ENCODE data around the gene F5. TPM values are rescaled to one million over a fixed set of nuclear protein-coding genes. Genes with fewer than 3 reads are reported as not detected.

Gene F5
- total and polyA plus RNA-seq, 2 experiments from 2014 or later: 20.4 to 24.0 TPM

DNA sequence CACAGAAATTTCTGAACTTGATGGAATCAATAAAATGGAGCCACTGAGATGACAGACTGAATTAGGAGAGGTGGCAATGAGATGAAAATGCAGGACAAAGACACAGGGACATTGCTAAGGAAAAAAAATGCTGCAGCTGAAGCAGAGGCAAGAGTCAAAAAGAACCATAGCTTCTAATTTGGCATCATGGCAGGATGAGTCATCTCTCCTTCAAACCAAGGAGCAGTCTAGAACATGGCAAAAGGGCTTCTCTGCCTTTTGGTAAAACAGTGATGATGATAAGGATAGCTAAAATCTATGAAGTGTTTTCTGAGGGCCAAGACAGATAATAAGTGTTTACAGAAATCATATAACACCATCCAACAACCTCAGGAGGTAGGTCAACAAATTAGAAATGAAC, 117.3 kb downstream of the F5 start:
- H3K27ac ChIP-seq: no peak overlapping the region
- TF ChIP-seq CTCF (IDR thresholded peaks at IDR 0.05; ENCODE audit: poor library complexity) (no peak), EZH2 (IDR thresholded peaks at IDR 0.05; ENCODE audit: borderline replicate concordance) (no peak), EZH2phosphoT487 (IDR thresholded peaks at IDR 0.05; ENCODE audit: low read depth, severe bottlenecking, unreplicated experiment) (no peak)
- no peaks in the 10 kb centered on the region for H3K27me3 ChIP-seq
- no peaks in the 10 kb centered on the region for H3K36me3 ChIP-seq (replicated peaks; ENCODE audit: insufficient read depth, low read depth)
- peaks cover 13% of the 10 kb centered on the region for H3K79me2 ChIP-seq
- no peaks in the 10 kb centered on the region for H3K9me3 ChIP-seq (ENCODE audit: low read depth)
- no peak for DNase-seq (ENCODE audit: low spot score)
- no peak overlapping the region for H3K4me2 ChIP-seq
- H2AFZ ChIP-seq: no peak overlapping the region
- no peaks in the 10 kb centered on the region for H4K20me1 ChIP-seq (ENCODE audit: insufficient read depth, poor library complexity, severe bottlenecking)
- H3K4me1 ChIP-seq (ENCODE audit: insufficient read depth): no peaks in the 10 kb centered on the region
- no peak overlapping the region for H3K4me3 ChIP-seq
- H3K9me2 ChIP-seq (replicated peaks; ENCODE audit: insufficient read depth): no peaks in the 10 kb centered on the region

DNA sequence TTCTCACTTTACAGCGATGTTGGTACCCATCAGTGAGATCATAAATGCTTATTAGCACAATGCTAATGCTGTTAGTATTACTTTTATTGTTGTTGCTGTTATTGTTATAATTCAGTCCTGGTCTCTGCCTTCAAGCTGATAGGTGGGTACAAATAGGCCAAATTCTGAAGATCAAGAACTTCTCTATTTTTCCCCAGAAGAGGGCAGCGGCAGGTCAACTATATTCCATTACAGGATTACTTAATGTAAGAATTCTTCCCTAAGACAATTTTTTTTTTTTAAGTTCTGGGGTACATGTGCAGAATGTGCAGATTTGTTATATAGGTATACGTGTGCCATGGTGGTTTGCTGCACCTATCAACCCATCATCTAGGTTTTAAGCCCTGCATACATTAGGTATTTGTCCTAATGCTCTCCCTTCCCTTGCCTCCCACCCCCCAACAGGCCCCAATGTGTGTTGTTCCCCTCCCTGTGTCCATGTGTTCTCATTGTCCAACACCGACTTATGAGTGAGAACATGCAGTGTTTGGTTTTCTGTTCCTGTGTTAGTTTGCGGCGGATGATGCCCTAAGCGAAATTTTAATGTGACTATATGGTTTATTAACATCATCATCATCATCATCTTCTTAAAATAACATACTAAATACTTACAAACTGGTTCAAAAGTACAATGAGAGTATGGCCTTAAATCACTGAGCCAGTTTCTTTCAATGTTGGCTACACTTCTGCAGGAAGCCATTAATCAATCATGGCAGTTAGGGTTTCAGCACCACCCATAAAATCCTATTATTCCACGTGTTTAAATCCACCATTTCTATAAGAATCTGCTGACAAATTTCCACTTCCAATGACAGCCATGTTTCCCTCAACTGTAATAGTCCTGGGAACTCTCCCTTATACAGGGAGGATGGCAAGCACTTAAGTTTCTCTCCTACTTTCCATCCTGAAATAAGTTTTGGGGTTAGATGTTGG, 119.7 kb downstream of the F5 start:
- no peak for TF ChIP-seq EZH2 (IDR thresholded peaks at IDR 0.05; ENCODE audit: borderline replicate concordance)
- peak; percentile 51 for TF ChIP-seq CTCF (IDR thresholded peaks at IDR 0.05; ENCODE audit: poor library complexity)
- no peaks in the 10 kb centered on the region for H3K36me3 ChIP-seq (replicated peaks; ENCODE audit: insufficient read depth, low read depth)
- no peak overlapping the region for H2AFZ ChIP-seq
- no peak overlapping the region for H3K27ac ChIP-seq
- no peaks in the 10 kb centered on the region for H3K9me3 ChIP-seq (ENCODE audit: low read depth)
- H3K27me3 ChIP-seq: no peaks in the 10 kb centered on the region
- H3K9me2 ChIP-seq (replicated peaks; ENCODE audit: insufficient read depth): no peaks in the 10 kb centered on the region
- DNase-seq (ENCODE audit: low spot score): peak; percentile 37
- WGBS (ENCODE audit: low lambda C conversion rate, missing lambda C conversion rate): 81% methylated on average over 8 of the region's 8 CpGs
- no peak overlapping the region for H3K4me2 ChIP-seq
- no peaks in the 10 kb centered on the region for H3K4me1 ChIP-seq (ENCODE audit: insufficient read depth)
- H3K4me3 ChIP-seq: no peak overlapping the region
- no peaks in the 10 kb centered on the region for H3K79me2 ChIP-seq
- H4K20me1 ChIP-seq (ENCODE audit: insufficient read depth, poor library complexity, severe bottlenecking): no peaks in the 10 kb centered on the region

GRCh38 chr1:169465281-169465680, 121.0 kb downstream of the F5 start:
- no peak for DNase-seq (ENCODE audit: low spot score)
- Histone ChIP-seq H3K9me2 (replicated peaks; ENCODE audit: insufficient read depth) (no peaks in the 10 kb centered on the region), H3K4me2 (no peak overlapping the region), H3K4me1 (ENCODE audit: insufficient read depth) (no peaks in the 10 kb centered on the region), H4K20me1 (ENCODE audit: insufficient read depth, poor library complexity, severe bottlenecking) (no peaks in the 10 kb centered on the region), H3K27me3 (no peaks in the 10 kb centered on the region), H3K4me3 (no peak overlapping the region), H3K79me2 (no peaks in the 10 kb centered on the region), H3K36me3 (replicated peaks; ENCODE audit: insufficient read depth, low read depth) (no peaks in the 10 kb centered on the region), H2AFZ (no peak overlapping the region), H3K9me3 (ENCODE audit: low read depth) (no peaks in the 10 kb centered on the region), H3K27ac (no peak overlapping the region)
- TF ChIP-seq EZH2 (IDR thresholded peaks at IDR 0.05; ENCODE audit: borderline replicate concordance) (no peak), CTCF (IDR thresholded peaks at IDR 0.05; ENCODE audit: poor library complexity) (no peak), EZH2phosphoT487 (IDR thresholded peaks at IDR 0.05; ENCODE audit: low read depth, severe bottlenecking, unreplicated experiment) (no peak)

Small RNA genes within 50 kb of the gene (small RNA-seq; reads per million reads assigned to genes)
- gene AL021068.2: not detected

Other genes with a start within 250 kb of the F5 start
- gene NME7, start 218.7 kb downstream of the F5 start, total RNA-seq: 13.7 and 25.4 TPM in 2 replicates
- 65.2 and 76.5 TPM in 2 replicates for gene NME7, start 218.7 kb downstream of the F5 start, polyA plus RNA-seq
- gene BLZF1, start 218.3 kb downstream of the F5 start, total RNA-seq: 22.3 and 29.6 TPM in 2 replicates
- gene BLZF1, start 218.3 kb downstream of the F5 start, polyA plus RNA-seq: 16.3 and 17.1 TPM in 2 replicates
- gene CCDC181, start 159.0 kb downstream of the F5 start, total RNA-seq: 0.52 and 1.3 TPM in 2 replicates
- 0.79 and 1.1 TPM in 2 replicates for gene CCDC181, start 159.0 kb downstream of the F5 start, polyA plus RNA-seq
- 41.7 and 45.0 TPM in 2 replicates for gene SLC19A2, start 100.5 kb downstream of the F5 start, total RNA-seq
- 15.0 and 16.3 TPM in 2 replicates for gene SLC19A2, start 100.5 kb downstream of the F5 start, polyA plus RNA-seq
- 0.24 and 0.27 TPM in 2 replicates for gene SELP, start 43.6 kb upstream of the F5 start, total RNA-seq
- gene SELP, start 43.6 kb upstream of the F5 start, polyA plus RNA-seq: 0.34 TPM in 1 of 2 replicates, not detected in the other
- gene SELL, start 125.1 kb upstream of the F5 start, total RNA-seq: 0.96 and 1.5 TPM in 2 replicates
- 1.1 and 2.2 TPM in 2 replicates for gene SELL, start 125.1 kb upstream of the F5 start, polyA plus RNA-seq
- gene SELE, start 147.6 kb upstream of the F5 start, total RNA-seq: 0.03 and 0.12 TPM in 2 replicates
- not detected in 2 replicates for gene SELE, start 147.6 kb upstream of the F5 start, polyA plus RNA-seq
- gene METTL18, start 208.4 kb upstream of the F5 start, total RNA-seq: 7.4 and 10.8 TPM in 2 replicates
- 6.1 and 8.7 TPM in 2 replicates for gene METTL18, start 208.4 kb upstream of the F5 start, polyA plus RNA-seq

All from hepatocyte (in vitro differentiated cells).